Keratinocyte (primary cell): ENCODE results near the gene STK4. TPM values are rescaled to one million over a fixed set of nuclear protein-coding genes. Genes with fewer than 3 reads are reported as not detected.
"Not testable (repeated sequence)": the region's sequence is repeated elsewhere in the genome, so short reads cannot be mapped to it uniquely, and the experiment has no call there.

Source experiments
- DNase-seq: peaks from one replicate; pipeline ENCODE4 v3.0.0-alpha.2; 2011; ENCODE audit warnings: low read depth, missing footprints, low spot score
- FAIRE-seq: peaks from 2 replicates; lab custom pipeline; 2011; peaks lifted over from hg19 to GRCh38; lab: Jason Lieb, UNC
- H2AFZ ChIP-seq: 2 replicates; pipeline ENCODE4 v1.6.0; 2012; ENCODE audit warnings: low read length, control low read depth, inconsistent platforms; ENCODE audit not compliant: control insufficient read depth
- H3K27ac ChIP-seq: 2 replicates; pipeline ENCODE4 v1.5.1; 2011; ENCODE audit warnings: low read length; ENCODE audit not compliant: control insufficient read depth, insufficient read depth
- H3K27me3 ChIP-seq: 3 replicates; pipeline ENCODE4 v1.6.0; 2011; ENCODE audit warnings: low read length; ENCODE audit not compliant: control insufficient read depth, insufficient read depth; ENCODE audit errors: extremely low read depth
- H3K36me3 ChIP-seq, 2 experiments: 2 replicates in 1 of 2; 3 replicates in 1 of 2; pipeline ENCODE4 v1.5.1; 2011; ENCODE audit warnings: low read length in 2 of 2, mild to moderate bottlenecking in 1 of 2; ENCODE audit not compliant: control insufficient read depth in 2 of 2, insufficient read depth in 2 of 2; ENCODE audit errors: extremely low read depth in 1 of 2
- H3K4me1 ChIP-seq: 3 replicates; pipeline ENCODE4 v1.5.1; 2011; ENCODE audit warnings: low read length; ENCODE audit not compliant: control insufficient read depth, insufficient read depth; ENCODE audit errors: extremely low read depth
- H3K4me2 ChIP-seq: 3 replicates; pipeline ENCODE4 v1.6.0; 2011; ENCODE audit warnings: low read depth, low read length; ENCODE audit not compliant: control insufficient read depth, insufficient read depth; ENCODE audit errors: extremely low read depth
- H3K4me3 ChIP-seq, 3 experiments: fragments of 200-600 bp in 1 of 3; sonication (generic) in 1 of 3; 2 replicates in 2 of 3; 3 replicates in 1 of 3; pipeline ENCODE4 v1.5.1; 2011 to 2016; ENCODE audit warnings: low read length in 3 of 3, mild to moderate bottlenecking in 3 of 3, control low read depth in 2 of 3, inconsistent platforms in 1 of 3, low read depth in 1 of 3, mixed read lengths in 1 of 3, mixed run types in 1 of 3, moderate library complexity in 1 of 3; ENCODE audit not compliant: control insufficient read depth in 2 of 3, insufficient read depth in 2 of 3; ENCODE audit errors: extremely low read depth in 1 of 3
- H3K79me2 ChIP-seq: 2 replicates; pipeline ENCODE4 v1.6.0; 2012; ENCODE audit warnings: low read length; ENCODE audit not compliant: control insufficient read depth, insufficient read depth
- H3K9ac ChIP-seq: 3 replicates; pipeline ENCODE4 v1.6.0; 2011; ENCODE audit warnings: low read length; ENCODE audit not compliant: control insufficient read depth, insufficient read depth; ENCODE audit errors: extremely low read depth
- H3K9me1 ChIP-seq: 3 replicates; pipeline ENCODE4 v1.6.0; 2011; ENCODE audit warnings: low read length; ENCODE audit not compliant: control insufficient read depth, insufficient read depth; ENCODE audit errors: extremely low read depth
- H3K9me3 ChIP-seq: 2 replicates; pipeline ENCODE4 v1.5.1; 2012; ENCODE audit warnings: low read depth, low read length; ENCODE audit not compliant: control insufficient read depth
- H4K20me1 ChIP-seq: 3 replicates; pipeline ENCODE4 v1.6.0; 2011; ENCODE audit warnings: low read length; ENCODE audit not compliant: control insufficient read depth, insufficient read depth; ENCODE audit errors: extremely low read depth
- CTCF ChIP-seq, 3 experiments: IDR thresholded peaks in 1 of 3; conservative IDR thresholded peaks in 1 of 3; optimal IDR thresholded peaks in 1 of 3; 2 replicates in 2 of 3; 3 replicates in 1 of 3; pipeline versions ENCODE3 to v1.5.1; 2011; ENCODE audit warnings: low read length in 3 of 3, mild to moderate bottlenecking in 3 of 3, moderate library complexity in 2 of 3, control low read depth in 1 of 3, inconsistent platforms in 1 of 3; ENCODE audit not compliant: insufficient read depth in 2 of 3; ENCODE audit errors: extremely low read depth in 1 of 3
- EZH2 ChIP-seq: IDR thresholded peaks from one replicate; pipeline ENCODE4 v1.6.1; 2012; ENCODE audit warnings: inconsistent platforms, mild to moderate bottlenecking, low read length, moderate library complexity
- dilution Hi-C: fragments of 300-500 bp; cut with MboI; formaldehyde crosslinking; loops from one replicate; pipeline ENCODE4 v1.7.0; 2020; ENCODE audit warnings: low sequenced_read_pairs; ENCODE audit not compliant: extremely low pct_ligation_motif_present
- polyA plus RNA-seq, 5 experiments: library from polyadenylated mRNA; depleted of rRNA in 3 of 5; stranded (reverse) in 3 of 5; stranded (forward) in 1 of 5; unstranded in 1 of 5; fragments of >200 nt; gene quantifications; 1 replicate in 1 of 5; 2 replicates in 3 of 5; 3 replicates in 1 of 5; pipeline versions ENCODE4 v1.2.1 to v1.2.3, GENCODE V29; 2011 to 2012; ENCODE audit warnings: missing spikeins in 2 of 5, low read depth in 1 of 5, low replicate concordance in 1 of 5

Gene STK4
- polyA plus RNA-seq, 1 donor (not counting 4 experiments of a cell fraction or from before 2014, with no cell fraction given): 30.5 TPM

- Histone ChIP-seq H3K27ac (no peak overlapping the region), H3K9me3 (no peaks in the 10 kb centered on the region), H3K4me2 (no peak overlapping the region), H3K79me2 (peaks cover 1% of the 10 kb centered on the region), H3K36me3 (peaks cover 0 to 3% of the 10 kb centered on the region in 2 experiments), H3K4me1 (peaks cover 23% of the 10 kb centered on the region), H3K9ac (no peak overlapping the region), H2AFZ (no peak overlapping the region), H3K4me3 (no peak overlapping the region), H4K20me1 (no peaks in the 10 kb centered on the region), H3K9me1 (no peaks in the 10 kb centered on the region), H3K27me3 (no peaks in the 10 kb centered on the region)
- TF ChIP-seq CTCF (optimal IDR thresholded peaks at IDR 0.05 in 1 of 3, IDR thresholded peaks at IDR 0.05 in 1 of 3, conservative IDR thresholded peaks at IDR 0.05 in 1 of 3; ENCODE audit: extremely low read depth in 1 of 3, insufficient read depth in 2 of 3, low read length in 3 of 3) (no peak), EZH2 (no peak)
- no peak for FAIRE-seq
- dilution Hi-C loops: no loop called here
- no peak for DNase-seq
Observed at GRCh38 chr20:45020236-45020886, 54.0 kb downstream of the STK4 start.

- Histone ChIP-seq H3K36me3 (peaks cover 1 to 3% of the 10 kb centered on the region in 2 experiments), H3K9ac (no peak overlapping the region), H3K27ac (no peak overlapping the region), H3K79me2 (peaks cover 1% of the 10 kb centered on the region), H3K9me1 (no peaks in the 10 kb centered on the region), H3K9me3 (no peaks in the 10 kb centered on the region), H3K4me3 (no peak overlapping the region), H2AFZ (no peak overlapping the region), H4K20me1 (no peaks in the 10 kb centered on the region), H3K4me2 (no peak overlapping the region), H3K4me1 (peaks cover 11% of the 10 kb centered on the region), H3K27me3 (no peaks in the 10 kb centered on the region)
- DNase-seq (no peak), FAIRE-seq (no peak)
- dilution Hi-C loops: no loop called here
- no peak for TF ChIP-seq CTCF (optimal IDR thresholded peaks at IDR 0.05 in 1 of 3, IDR thresholded peaks at IDR 0.05 in 1 of 3, conservative IDR thresholded peaks at IDR 0.05 in 1 of 3; ENCODE audit: extremely low read depth in 1 of 3, insufficient read depth in 2 of 3, low read length in 3 of 3)
- no peak for TF ChIP-seq EZH2
Observed at GRCh38 chr20:45021631-45022030, 55.3 kb downstream of the STK4 start.

- H3K4me3 ChIP-seq, H3K9me3 ChIP-seq, H3K27me3 ChIP-seq, H3K79me2 ChIP-seq, dilution Hi-C loops, H3K4me1 ChIP-seq, DNase-seq, H3K9me1 ChIP-seq, H3K27ac ChIP-seq, H3K36me3 ChIP-seq, H3K9ac ChIP-seq, FAIRE-seq, H3K4me2 ChIP-seq, H2AFZ ChIP-seq, H4K20me1 ChIP-seq: not testable (repeated sequence)
Observed at GRCh38 chr20:45023140-45023539, 56.8 kb downstream of the STK4 start.
